Right lobe of liver (tissue), 4 donors: ENCODE measurements around the gene SLC17A8.

Experiments
- POLR2A ChIP-seq: fragments of 450-650 bp; IDR thresholded peaks from one replicate; pipeline ENCODE4 v1.6.1; 2017; ENCODE audit warnings: antibody characterized with exemption, mild to moderate bottlenecking
- TF ChIP-seq, protein P1 (sequence below), 4 donors: fragments of 200-600 bp in 3 of 4; fragments of 450-650 bp in 1 of 4; IDR thresholded peaks; one replicate each; pipeline versions ENCODE4 v1.5.1 to v1.8.0; 2016 to 2022; ENCODE audit warnings: antibody characterized with exemption in 4 of 4, mild to moderate bottlenecking in 2 of 4
- donor health status: DM: no; HTN: no; CAD: no.
- donor health status: DM: no; HTN: no; CAD: no.
- donor health status: DM: no; HTN: yes; CAD: no.

DNA sequence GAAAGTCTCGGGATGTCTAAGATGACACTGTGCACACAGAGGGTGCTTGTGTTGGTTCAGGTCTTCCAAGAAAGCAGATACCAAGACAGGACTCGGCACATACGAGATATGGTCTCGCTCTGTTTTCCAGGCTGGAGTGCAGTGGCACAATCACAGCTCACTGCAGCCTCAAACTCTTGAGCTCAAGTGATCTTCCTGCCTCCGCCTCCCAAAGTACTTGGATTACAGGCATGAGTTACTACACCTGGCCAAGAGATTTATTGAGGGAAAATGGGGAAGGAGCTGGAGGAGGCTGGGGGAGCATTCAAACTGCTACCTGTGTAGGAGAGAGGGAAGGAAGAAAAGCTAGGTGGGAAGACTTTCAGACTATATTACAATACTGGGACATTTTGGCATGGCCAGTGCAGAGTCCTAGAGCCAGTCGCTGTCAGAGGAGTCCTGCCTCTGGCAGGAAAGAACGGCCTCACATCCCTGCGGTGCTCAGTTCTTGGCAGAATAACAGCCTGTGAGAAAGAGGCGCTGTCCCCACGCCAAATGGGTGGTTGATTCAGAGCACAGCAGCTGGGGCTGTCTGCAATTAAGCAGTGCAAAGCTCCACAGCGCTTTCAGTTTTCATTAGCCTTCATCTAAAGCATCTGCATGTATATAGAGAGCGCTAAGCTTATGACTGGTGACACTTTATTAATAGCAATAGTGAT is 18.3 kb downstream of the SLC17A8 start:
- TF ChIP-seq, protein P1, sequence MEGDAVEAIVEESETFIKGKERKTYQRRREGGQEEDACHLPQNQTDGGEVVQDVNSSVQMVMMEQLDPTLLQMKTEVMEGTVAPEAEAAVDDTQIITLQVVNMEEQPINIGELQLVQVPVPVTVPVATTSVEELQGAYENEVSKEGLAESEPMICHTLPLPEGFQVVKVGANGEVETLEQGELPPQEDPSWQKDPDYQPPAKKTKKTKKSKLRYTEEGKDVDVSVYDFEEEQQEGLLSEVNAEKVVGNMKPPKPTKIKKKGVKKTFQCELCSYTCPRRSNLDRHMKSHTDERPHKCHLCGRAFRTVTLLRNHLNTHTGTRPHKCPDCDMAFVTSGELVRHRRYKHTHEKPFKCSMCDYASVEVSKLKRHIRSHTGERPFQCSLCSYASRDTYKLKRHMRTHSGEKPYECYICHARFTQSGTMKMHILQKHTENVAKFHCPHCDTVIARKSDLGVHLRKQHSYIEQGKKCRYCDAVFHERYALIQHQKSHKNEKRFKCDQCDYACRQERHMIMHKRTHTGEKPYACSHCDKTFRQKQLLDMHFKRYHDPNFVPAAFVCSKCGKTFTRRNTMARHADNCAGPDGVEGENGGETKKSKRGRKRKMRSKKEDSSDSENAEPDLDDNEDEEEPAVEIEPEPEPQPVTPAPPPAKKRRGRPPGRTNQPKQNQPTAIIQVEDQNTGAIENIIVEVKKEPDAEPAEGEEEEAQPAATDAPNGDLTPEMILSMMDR (IDR thresholded peaks at IDR 0.05): no peak
- TF ChIP-seq POLR2A: no peak
